ENCODE data around the gene SLC39A11. TPM values are rescaled to one million over a fixed set of nuclear protein-coding genes. Genes with fewer than 3 reads are reported as not detected.

Gene SLC39A11
- polyA plus RNA-seq, 3 donors: 16.6 to 27.9 (median 26.6) TPM

GRCh38 chr17:72754513-72754912 lies 338.0 kb downstream of the SLC39A11 start:
- Mint-ChIP-seq H3K27ac (peak overlapping the region in 1 of 7 donors; percentile 54), H3K4me1 (no peaks in the 10 kb centered on the region), H3K27me3 (ENCODE audit: low read depth in 3 of 3) (peaks cover 0 to 1% (median 0%) of the 10 kb centered on the region in 3 donors), H3K36me3 (peaks cover 27 to 41% of the 10 kb centered on the region in 2 donors), H3K4me3 (no peak overlapping the region), H3K9me3 (peaks cover 0 to 8% (median 3%) of the 10 kb centered on the region in 7 donors)
- no peak overlapping the region for H3K4me3 ChIP-seq (replicated peaks in 1 of 3; ENCODE audit: low read depth in 2 of 3, low read length in 3 of 3)
- no peak overlapping the region for H3K27ac ChIP-seq (ENCODE audit: low read depth in 1 of 2, low read length in 2 of 2)
- intact Hi-C loops (cut with micrococcal nuclease): no loop called here
- H3K4me2 ChIP-seq (replicated peaks; ENCODE audit: extremely low read depth, low read length, poor library complexity, severe bottlenecking): no peak overlapping the region
- peaks cover 3 to 33% of the 10 kb centered on the region in 2 donors for H3K36me3 ChIP-seq (replicated peaks in 1 of 2; ENCODE audit: control insufficient read depth in 1 of 2, insufficient read depth in 2 of 2, low read length in 2 of 2)
- H2AFZ ChIP-seq (ENCODE audit: insufficient read depth, low read depth, low read length, poor library complexity, severe bottlenecking): no peak overlapping the region
- DNase-seq: no peak
- WGBS (ENCODE audit: insufficient coverage): 100% methylated on average over 3 of the region's 6 CpGs
- H3K4me1 ChIP-seq (ENCODE audit: control insufficient read depth in 1 of 2, insufficient read depth in 2 of 2, low read length in 2 of 2): no peaks in the 10 kb centered on the region
- H3K27me3 ChIP-seq (ENCODE audit: control insufficient read depth in 2 of 2, insufficient read depth in 2 of 2, low read length in 2 of 2): no peaks in the 10 kb centered on the region
- no peaks in the 10 kb centered on the region for H4K20me1 ChIP-seq (ENCODE audit: insufficient read depth, low read length)
- no peak overlapping the region for H3K9ac ChIP-seq (ENCODE audit: insufficient read depth, low read length, poor library complexity, severe bottlenecking)
- peaks cover 0 to 4% of the 10 kb centered on the region in 2 donors for H3K9me3 ChIP-seq (replicated peaks in 1 of 2; ENCODE audit: control insufficient read depth in 1 of 2, insufficient read depth in 1 of 2, low read length in 2 of 2)
- H3K79me2 ChIP-seq (ENCODE audit: insufficient read depth, low read length): no peaks in the 10 kb centered on the region
- TF ChIP-seq CTCF (IDR thresholded peaks at IDR 0.05): no peak

GRCh38 chr17:72751746-72752145 lies 340.7 kb downstream of the SLC39A11 start:
- Histone ChIP-seq H3K4me2 (replicated peaks; ENCODE audit: extremely low read depth, low read length, poor library complexity, severe bottlenecking) (no peak overlapping the region), H3K36me3 (replicated peaks in 1 of 2; ENCODE audit: control insufficient read depth in 1 of 2, insufficient read depth in 2 of 2, low read length in 2 of 2) (peaks cover 3 to 23% of the 10 kb centered on the region in 2 donors), H3K9me3 (replicated peaks in 1 of 2; ENCODE audit: control insufficient read depth in 1 of 2, insufficient read depth in 1 of 2, low read length in 2 of 2) (no peaks in the 10 kb centered on the region), H4K20me1 (ENCODE audit: insufficient read depth, low read length) (no peaks in the 10 kb centered on the region), H3K27ac (ENCODE audit: low read depth in 1 of 2, low read length in 2 of 2) (no peak overlapping the region), H3K4me1 (ENCODE audit: control insufficient read depth in 1 of 2, insufficient read depth in 2 of 2, low read length in 2 of 2) (no peaks in the 10 kb centered on the region), H3K4me3 (replicated peaks in 1 of 3; ENCODE audit: low read depth in 2 of 3, low read length in 3 of 3) (no peak overlapping the region), H3K9ac (ENCODE audit: insufficient read depth, low read length, poor library complexity, severe bottlenecking) (no peak overlapping the region), H2AFZ (ENCODE audit: insufficient read depth, low read depth, low read length, poor library complexity, severe bottlenecking) (no peak overlapping the region), H3K79me2 (ENCODE audit: insufficient read depth, low read length) (no peaks in the 10 kb centered on the region), H3K27me3 (ENCODE audit: control insufficient read depth in 2 of 2, insufficient read depth in 2 of 2, low read length in 2 of 2) (no peaks in the 10 kb centered on the region)
- 94% methylated on average over 3 of the region's 5 CpGs for WGBS (ENCODE audit: insufficient coverage)
- peak overlapping the region in 1 of 7 donors; percentile 46 for H3K27ac Mint-ChIP-seq
- no peaks in the 10 kb centered on the region for H3K27me3 Mint-ChIP-seq (ENCODE audit: low read depth in 3 of 3)
- H3K9me3 Mint-ChIP-seq: peaks cover 0 to 2% (median 0%) of the 10 kb centered on the region in 7 donors
- DNase-seq: no peak
- no peaks in the 10 kb centered on the region for H3K4me1 Mint-ChIP-seq
- intact Hi-C loops (cut with micrococcal nuclease): no loop called here
- TF ChIP-seq CTCF (IDR thresholded peaks at IDR 0.05): no peak
- no peak overlapping the region for H3K4me3 Mint-ChIP-seq
- peaks cover 22 to 34% of the 10 kb centered on the region in 2 donors for H3K36me3 Mint-ChIP-seq
